HG02642 (cell line): Measurements from ENCODE around the gene BTNL2.

Experiments
- ATAC-seq: cut with Tn5 transposase; IDR thresholded peaks from one replicate; pipeline ENCODE4 v1.9.1; 2021; ENCODE audit warnings: mild to moderate bottlenecking; ENCODE audit not compliant: unreplicated experiment, poor library complexity

Gene BTNL2

GRCh38 chr6:32415521-32416019, 8.6 kb upstream of the BTNL2 start:
- ATAC-seq, result no peak

DNA sequence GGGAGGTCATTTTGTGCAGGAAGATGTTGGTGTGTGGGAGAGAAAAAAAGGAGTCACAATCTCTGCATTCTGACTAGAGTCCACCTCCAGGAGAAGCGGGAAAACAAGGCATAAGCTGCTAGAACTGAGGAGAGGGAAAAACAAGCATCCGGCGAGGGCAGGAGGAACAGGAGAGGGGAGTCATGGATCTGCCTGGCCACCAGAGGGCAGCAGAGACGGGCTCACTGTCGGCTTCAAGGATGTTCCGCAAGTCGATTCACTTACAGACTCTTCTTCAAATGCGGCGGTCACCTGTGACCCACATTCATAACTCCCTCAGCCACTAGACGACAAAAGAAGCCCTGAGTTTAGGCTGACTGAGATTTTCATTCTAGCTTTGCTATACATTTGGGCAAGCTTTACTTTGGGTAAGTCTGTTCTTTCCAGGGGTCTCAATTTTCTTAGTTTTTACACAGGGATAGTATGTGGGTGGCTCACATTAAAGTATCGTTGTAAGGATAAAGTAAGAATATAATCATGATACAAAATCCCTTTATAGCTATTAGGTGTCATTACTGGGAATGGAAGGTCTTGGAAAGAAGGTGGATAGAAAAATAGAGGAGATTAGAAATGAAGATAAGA, 6.6 kb upstream of the BTNL2 start:
- no peak for ATAC-seq

DNA sequence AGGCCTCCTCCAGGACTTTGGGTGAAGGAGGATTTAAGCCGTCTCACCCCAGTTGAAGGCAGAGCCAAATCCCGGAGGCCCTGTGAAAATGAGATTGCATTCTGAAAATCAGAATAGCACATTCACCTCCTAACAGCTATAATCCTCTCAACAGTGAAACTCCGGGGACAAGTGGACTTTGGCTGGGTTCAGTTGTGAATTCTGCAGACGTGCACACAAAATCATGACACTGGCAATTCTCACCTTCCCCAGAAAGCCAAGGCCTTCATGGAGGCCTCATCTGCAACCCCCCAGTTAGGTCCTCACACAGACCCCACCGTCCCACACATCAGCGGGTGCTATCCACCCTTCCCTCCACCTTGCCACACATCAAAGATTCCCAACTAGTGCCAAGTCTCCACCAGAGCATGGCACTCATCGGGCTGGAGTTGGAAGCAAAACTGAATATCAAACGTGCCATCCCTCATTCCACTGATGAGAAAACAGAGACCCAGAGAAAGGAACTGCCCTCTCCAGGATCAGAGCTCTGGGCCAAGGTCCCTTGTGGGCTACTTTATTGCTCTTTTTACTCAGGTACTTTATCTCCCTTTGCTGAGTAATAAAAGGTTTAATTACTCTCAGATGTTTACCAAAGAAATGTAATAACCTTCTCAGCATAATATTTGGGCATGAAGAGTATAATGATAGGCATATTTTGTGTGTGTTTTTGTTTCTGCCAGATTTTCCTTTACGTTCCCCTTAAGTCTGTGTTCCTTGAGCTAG, 4.8 kb upstream of the BTNL2 start:
- no peak for ATAC-seq

DNA sequence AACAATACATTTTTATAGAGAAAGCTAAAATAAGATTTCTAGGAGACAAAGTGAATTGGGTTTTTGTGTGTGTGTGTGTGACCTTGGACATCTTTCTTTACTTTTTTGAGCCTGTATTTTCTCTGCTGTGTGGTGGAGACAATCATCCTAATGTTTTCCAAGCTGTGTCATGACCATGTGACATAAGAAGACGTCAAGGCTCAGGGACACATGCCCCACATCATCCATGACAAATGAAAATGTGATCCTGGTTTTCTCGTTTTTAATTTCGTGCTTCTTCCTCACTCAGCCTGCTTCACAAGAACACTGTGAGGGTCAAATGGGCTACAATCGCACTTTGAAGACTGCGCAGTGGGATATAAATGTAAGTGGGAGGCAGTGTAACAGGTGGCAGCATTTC, 3.9 kb upstream of the BTNL2 start:
- no peak for ATAC-seq

GRCh38 chr6:32406197-32406596, 784 bp downstream of the BTNL2 start:
- ATAC-seq, result no peak

- ATAC-seq, result no peak
Measured at GRCh38 chr6:32405656-32406055, 1.3 kb downstream of the BTNL2 start.

DNA sequence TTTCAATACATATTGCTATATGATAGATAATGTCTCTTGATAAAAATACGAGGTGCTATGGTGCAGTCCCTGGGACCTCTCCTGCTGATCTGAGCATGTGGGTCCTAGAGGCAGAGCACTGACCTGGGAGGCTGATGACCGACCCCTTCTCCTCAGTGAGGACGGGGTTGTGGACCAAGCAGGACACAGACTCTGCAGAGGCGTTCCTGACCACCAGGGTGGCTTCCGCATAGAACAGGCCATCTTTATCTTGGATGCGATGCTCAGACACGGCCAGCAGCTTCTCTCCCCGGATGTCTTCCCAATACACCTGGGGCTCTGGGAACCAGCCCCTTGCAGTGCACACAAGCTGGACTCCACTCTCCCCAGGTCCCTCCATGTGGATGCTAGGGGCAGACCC, 4.2 kb downstream of the BTNL2 start:
- no peak for ATAC-seq

DNA sequence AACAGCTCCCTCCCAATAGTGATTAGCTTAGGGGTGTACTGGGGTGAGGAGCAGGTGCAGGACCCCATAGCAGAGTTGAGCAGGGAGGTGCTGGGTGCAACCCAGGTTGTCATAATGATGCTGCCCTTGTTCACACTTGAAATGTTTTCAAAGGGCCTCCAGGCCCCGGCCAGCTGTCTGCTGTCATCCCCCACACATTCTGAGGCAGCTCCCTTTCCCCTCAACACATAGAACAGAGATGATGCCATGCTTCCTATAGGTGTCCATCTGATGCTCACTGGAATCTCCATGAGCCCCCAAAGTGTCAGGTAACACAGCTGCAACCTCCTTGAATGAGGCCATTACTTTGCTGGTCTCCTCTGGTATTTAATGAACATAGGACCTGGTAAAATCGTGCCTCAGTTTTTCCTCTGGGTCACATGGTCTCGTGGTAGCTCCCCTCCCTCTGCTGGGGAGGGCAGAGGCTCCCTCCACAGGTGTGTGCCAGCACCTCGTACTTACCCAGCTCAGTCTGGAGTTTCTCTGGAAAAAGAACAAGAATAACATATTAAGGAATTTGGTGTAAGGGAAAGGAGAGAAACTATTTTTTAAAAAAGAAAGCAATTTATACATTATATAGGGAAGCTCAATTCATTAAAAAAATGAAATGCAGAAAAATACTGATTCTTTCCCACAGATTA, 5.6 kb downstream of the BTNL2 start:
- ATAC-seq, result no peak

GRCh38 chr6:32397252-32397920, 9.6 kb downstream of the BTNL2 start:
- ATAC-seq, result peak; percentile 75

DNA sequence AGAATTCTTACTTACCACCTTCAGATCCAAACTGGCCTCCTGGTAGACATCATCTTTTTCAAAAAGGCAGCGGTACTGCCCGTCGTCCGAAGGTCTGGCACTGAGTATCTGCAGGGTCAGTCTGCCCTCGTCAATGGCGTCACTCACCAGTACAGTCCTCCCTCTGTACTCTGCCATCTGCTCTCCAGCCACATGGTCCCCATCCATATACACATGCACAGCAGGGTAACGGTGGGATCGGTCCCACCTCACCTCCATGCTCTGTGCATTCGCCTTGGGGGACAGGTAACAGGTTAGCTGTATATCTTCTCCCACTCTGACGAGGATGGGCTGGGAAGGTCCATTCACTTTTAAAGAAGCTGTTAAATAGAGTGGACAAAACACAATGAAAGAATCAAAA, 11.0 kb downstream of the BTNL2 start:
- no peak for ATAC-seq

DNA sequence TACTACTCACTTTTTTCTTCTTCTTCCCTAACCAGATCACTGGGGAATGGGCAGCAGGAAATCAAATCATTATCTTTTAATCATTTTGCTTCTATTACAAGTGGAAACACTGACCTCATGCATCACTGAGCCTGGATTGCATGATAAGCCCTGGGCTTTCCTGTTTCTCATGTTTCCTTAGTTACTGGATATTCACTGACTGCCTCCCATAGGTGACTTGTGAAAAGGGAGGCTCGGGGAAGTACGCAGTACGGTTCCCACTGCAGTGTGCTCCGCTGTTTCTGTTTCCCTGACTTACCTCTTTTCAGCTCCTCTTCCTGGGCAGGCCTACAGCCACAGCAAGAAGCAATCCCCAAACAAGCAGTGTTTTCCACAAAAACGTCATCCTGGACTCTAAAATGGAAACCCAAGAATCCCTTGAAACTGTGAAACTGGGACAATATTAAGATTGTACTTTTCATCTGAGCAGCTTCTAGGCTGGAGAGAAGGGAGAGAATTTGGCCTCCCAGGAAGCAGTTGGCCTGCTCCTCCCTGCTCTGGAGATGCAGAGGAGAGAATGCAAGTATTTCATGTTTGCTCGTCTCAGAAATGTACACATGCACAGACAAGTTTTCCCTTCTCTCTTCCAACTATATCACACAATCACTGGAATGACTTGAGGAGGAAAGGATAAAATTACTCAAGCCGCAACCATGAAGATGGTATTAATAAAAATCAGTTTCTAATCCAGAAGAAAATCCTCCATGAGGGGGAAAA, 13.1 kb downstream of the BTNL2 start:
- no peak for ATAC-seq

- no peak for ATAC-seq
Measured at GRCh38 chr6:32391505-32391904, 15.5 kb downstream of the BTNL2 start.

- ATAC-seq, result no peak
Measured at GRCh38 chr6:32387589-32388340, 19.2 kb downstream of the BTNL2 start.

GRCh38 chr6:32386040-32386439, 20.9 kb downstream of the BTNL2 start:
- no peak for ATAC-seq

GRCh38 chr6:32382757-32383420, 24.1 kb downstream of the BTNL2 start:
- no peak for ATAC-seq

DNA sequence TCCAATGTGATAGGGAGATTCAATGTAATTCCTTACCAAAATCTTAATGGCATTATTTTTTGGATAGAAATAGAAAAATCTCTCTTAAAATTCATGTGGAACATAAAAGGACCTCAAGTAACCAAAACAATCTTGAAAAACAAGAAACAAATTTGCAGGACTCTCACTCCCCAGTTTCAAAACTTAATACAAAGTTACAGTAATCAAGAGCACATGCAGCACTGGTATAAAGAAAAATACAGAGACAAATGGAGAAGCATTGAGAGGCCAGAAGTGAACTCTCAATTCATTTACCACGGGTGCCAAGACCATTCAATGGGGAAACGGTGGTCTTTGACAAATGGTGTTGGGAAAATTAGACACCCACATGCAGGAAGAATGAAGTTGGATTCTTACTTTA, 27.4 kb downstream of the BTNL2 start:
- ATAC-seq, result no peak

DNA sequence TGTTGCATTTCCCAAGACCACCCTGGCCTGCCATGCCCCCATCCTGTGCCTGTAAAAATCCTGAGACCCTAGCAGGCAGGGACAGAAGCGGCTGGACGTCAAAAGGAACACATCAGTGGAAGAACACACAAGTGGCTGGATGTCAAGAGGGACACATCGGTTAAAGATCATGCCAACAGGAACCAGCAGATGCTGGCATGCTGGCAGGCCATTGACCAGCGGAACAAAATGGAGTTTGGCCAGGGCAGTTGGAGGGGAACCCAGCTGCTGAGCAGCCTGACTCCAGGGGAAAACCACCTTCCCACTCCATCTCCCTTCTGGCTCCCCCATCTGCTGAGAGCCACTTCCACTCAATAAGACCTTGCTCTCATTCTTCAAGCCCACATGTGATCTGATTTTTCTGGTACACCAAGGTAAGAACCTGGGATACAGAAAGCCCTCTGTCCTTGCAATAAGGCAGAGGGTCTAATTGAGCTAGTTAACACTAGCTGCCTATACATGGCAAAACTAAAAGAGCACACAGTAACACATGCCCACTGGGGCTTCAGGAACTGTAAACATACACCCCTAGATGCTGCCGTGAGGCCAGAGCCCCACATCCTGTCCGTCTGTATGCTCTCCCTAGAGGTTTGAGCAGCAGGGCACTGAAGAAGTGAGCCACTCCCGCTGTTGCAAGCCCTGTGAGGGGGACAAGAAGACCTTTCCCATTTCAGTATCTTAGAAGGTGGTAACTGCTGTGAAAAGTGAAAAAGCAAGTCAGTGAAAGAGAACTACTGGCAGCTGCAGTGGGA, 31.0 kb downstream of the BTNL2 start:
- no peak for ATAC-seq

DNA sequence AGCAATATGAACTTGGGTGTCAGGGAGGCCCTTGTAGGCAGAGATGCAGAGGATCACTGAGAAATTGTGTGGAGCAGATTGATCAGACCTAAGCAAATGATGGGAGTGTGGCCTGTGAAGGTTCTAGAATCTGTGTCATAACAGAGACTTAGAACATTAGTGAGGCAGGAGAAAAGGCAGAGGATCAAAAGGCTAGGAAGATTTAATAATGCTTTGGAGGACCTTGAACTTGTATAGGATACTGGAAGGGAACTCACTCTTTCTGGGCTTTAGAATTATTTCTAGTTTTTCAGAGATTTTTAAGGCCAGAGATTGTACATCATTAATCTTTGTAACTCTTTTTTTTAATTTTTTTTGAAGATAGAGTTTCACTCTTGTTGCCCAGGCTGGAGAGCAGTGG, 35.2 kb downstream of the BTNL2 start, which contains the start of gene TSBP1:
TSBP1 (minus strand) TSS at position 101 of the 400 bp plus-strand sequence. CDS start 197 bp downstream, outside the sequence.
- ATAC-seq, result no peak
